RWPE2 (cell line): Measurements from ENCODE around the gene BDKRB2.
A peak's percentile ranks its signal among the peaks of the same experiment; 100 is the strongest.

Source experiments
- ATAC-seq: fragments of 200-7000 bp; cut with Tn5 transposase; 3 replicates; pipeline ENCODE4 v1.9.1; 2021; ENCODE audit warnings: low read depth
- DNase-seq: peaks from one replicate; pipeline ENCODE4 v3.0.0-alpha.2; 2020; ENCODE audit warnings: low spot score
- H3K27ac ChIP-seq: fragments of 450-650 bp; 2 replicates; pipeline ENCODE4 v1.5.1; 2017; ENCODE audit warnings: mild to moderate bottlenecking; ENCODE audit not compliant: poor library complexity, severe bottlenecking
- H3K27me3 ChIP-seq: fragments of 250-450 bp; sonication (Bioruptor Pico); 2 replicates; pipeline ENCODE4 v1.5.1; 2021; ENCODE audit warnings: mild to moderate bottlenecking, moderate library complexity; ENCODE audit not compliant: insufficient read depth, poor library complexity, severe bottlenecking
- H3K36me3 ChIP-seq: fragments of 250-450 bp; sonication (Bioruptor Pico); 2 replicates; pipeline ENCODE4 v1.5.1; 2020; ENCODE audit warnings: low read depth, mild to moderate bottlenecking, moderate library complexity
- H3K4me1 ChIP-seq: fragments of 250-450 bp; sonication (Bioruptor Pico); 2 replicates; pipeline ENCODE4 v1.5.1; 2021; ENCODE audit warnings: mild to moderate bottlenecking, moderate library complexity; ENCODE audit not compliant: insufficient read depth, poor library complexity, severe bottlenecking
- H3K4me3 ChIP-seq: fragments of 250-450 bp; sonication (Bioruptor Pico); 2 replicates; pipeline ENCODE4 v1.5.1; 2021; ENCODE audit warnings: mild to moderate bottlenecking, moderate library complexity; ENCODE audit not compliant: severe bottlenecking
- H3K9me3 ChIP-seq: fragments of 250-450 bp; sonication (Bioruptor Pico); 2 replicates; pipeline ENCODE4 v1.5.1; 2021; ENCODE audit warnings: mild to moderate bottlenecking, moderate library complexity; ENCODE audit not compliant: severe bottlenecking
- CTCF ChIP-seq: fragments of 450-650 bp; IDR thresholded peaks from one replicate; pipeline ENCODE4 v1.5.1; 2017; ENCODE audit warnings: mild to moderate bottlenecking, moderate library complexity; ENCODE audit not compliant: poor library complexity, severe bottlenecking

The BDKRB2 gene

GRCh38 chr14:96195441-96196081 is 9.1 kb upstream of the BDKRB2 start:
- no peak for DNase-seq
- no peak for ATAC-seq
- Histone ChIP-seq H3K9me3 (no peaks in the 10 kb centered on the region), H3K27ac (no peak overlapping the region), H3K4me1 (no peaks in the 10 kb centered on the region), H3K4me3 (no peak overlapping the region), H3K36me3 (no peaks in the 10 kb centered on the region), H3K27me3 (no peaks in the 10 kb centered on the region)
- no peak for TF ChIP-seq CTCF

GRCh38 chr14:96197163-96197852 is 7.3 kb upstream of the BDKRB2 start:
- no peak for DNase-seq
- no peak overlapping the region for H3K27ac ChIP-seq
- H3K36me3 ChIP-seq: no peaks in the 10 kb centered on the region
- no peaks in the 10 kb centered on the region for H3K27me3 ChIP-seq
- H3K4me3 ChIP-seq: no peak overlapping the region
- no peaks in the 10 kb centered on the region for H3K4me1 ChIP-seq
- TF ChIP-seq CTCF: no peak
- ATAC-seq: no peak
- H3K9me3 ChIP-seq: no peaks in the 10 kb centered on the region

- TF ChIP-seq CTCF: no peak
- no peak overlapping the region for H3K27ac ChIP-seq
Measured at GRCh38 chr14:96197969-96198368, 6.7 kb upstream of the BDKRB2 start.

GRCh38 chr14:96198430-96199130 is 6.1 kb upstream of the BDKRB2 start:
- ATAC-seq (0 out of 3 replicates have a peak, but pooled peaks have one; percentile 18), DNase-seq (no peak)
- peaks cover 4% of the 10 kb centered on the region for H3K4me1 ChIP-seq
- H3K4me3 ChIP-seq: no peak overlapping the region
- H3K36me3 ChIP-seq: no peaks in the 10 kb centered on the region
- no peak for TF ChIP-seq CTCF
- H3K27ac ChIP-seq: no peak overlapping the region
- no peaks in the 10 kb centered on the region for H3K27me3 ChIP-seq
- H3K9me3 ChIP-seq: no peaks in the 10 kb centered on the region

More at GRCh38 chr14:96197969-96198368, 6.7 kb upstream of the BDKRB2 start:
- ATAC-seq (no peak), DNase-seq (no peak)
- H3K4me3 ChIP-seq: no peak overlapping the region
- no peaks in the 10 kb centered on the region for H3K27me3 ChIP-seq
- no peaks in the 10 kb centered on the region for H3K4me1 ChIP-seq
- H3K36me3 ChIP-seq: no peaks in the 10 kb centered on the region
- H3K9me3 ChIP-seq: no peaks in the 10 kb centered on the region
